ENCODE results near the gene MEDAG. TPM values are rescaled to one million over a fixed set of nuclear protein-coding genes. Genes with fewer than 3 reads are reported as not detected.

Gene MEDAG
- total RNA-seq, 6 experiments from 2014 or later, result 0.24 to 0.44 (median 0.30) TPM; not detected in 3

DNA sequence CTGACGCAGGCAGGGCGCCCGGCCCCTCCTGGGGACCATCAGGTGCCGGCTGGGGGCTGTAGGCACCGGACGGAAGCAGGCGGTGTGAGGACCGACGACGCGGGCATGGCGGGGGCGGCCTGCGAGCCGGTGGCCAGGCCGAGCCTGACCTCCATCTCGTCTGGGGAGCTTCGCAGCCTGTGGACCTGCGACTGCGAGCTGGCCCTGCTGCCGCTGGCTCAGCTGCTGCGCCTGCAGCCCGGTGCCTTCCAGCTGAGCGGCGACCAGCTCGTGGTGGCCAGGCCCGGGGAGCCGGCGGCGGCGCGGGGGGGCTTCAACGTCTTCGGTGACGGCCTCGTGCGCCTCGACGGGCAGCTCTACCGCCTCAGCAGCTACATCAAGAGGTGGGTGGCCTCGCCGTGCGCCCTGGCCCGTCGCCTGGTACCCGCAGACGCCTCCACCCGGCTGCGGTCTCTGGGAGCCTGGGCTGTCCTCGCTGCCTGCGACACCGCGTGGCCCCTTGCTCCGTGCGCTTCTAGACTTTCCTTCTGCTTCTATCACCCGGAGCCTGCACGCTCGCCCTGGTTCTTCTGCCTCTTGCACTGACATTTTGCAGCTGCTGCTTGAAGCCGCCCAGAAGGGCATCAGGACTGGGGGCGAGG, 460 bp downstream of the MEDAG start:
- WGBS (ENCODE audit: insufficient coverage, low coverage, low lambda C conversion rate, missing lambda C conversion rate), result 0% methylated on average over 9 of the region's 60 CpGs
- H3K27ac ChIP-seq, result no peak overlapping the region
- no peaks in the 10 kb centered on the region for H3K36me3 ChIP-seq
- intact Hi-C loops (cut with DNase I), result no loop called here
- H3K9me3 ChIP-seq, result no peaks in the 10 kb centered on the region
- ATAC-seq (peak in 3 of 4 donors; percentile 17 to 43 (median 29)), DNase-seq (no peak)
- no peaks in the 10 kb centered on the region for H3K4me1 ChIP-seq
- TF ChIP-seq POLR2A (IDR thresholded peaks at IDR 0.05), result no peak
- TF ChIP-seq, protein P1, sequence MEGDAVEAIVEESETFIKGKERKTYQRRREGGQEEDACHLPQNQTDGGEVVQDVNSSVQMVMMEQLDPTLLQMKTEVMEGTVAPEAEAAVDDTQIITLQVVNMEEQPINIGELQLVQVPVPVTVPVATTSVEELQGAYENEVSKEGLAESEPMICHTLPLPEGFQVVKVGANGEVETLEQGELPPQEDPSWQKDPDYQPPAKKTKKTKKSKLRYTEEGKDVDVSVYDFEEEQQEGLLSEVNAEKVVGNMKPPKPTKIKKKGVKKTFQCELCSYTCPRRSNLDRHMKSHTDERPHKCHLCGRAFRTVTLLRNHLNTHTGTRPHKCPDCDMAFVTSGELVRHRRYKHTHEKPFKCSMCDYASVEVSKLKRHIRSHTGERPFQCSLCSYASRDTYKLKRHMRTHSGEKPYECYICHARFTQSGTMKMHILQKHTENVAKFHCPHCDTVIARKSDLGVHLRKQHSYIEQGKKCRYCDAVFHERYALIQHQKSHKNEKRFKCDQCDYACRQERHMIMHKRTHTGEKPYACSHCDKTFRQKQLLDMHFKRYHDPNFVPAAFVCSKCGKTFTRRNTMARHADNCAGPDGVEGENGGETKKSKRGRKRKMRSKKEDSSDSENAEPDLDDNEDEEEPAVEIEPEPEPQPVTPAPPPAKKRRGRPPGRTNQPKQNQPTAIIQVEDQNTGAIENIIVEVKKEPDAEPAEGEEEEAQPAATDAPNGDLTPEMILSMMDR (IDR thresholded peaks at IDR 0.05), result no peak
- peak overlapping the region in 1 of 3 donors; percentile 3 for H3K4me3 ChIP-seq
- H3K27me3 ChIP-seq, result peaks cover 0 to 12% of the 10 kb centered on the region in 2 donors

DNA sequence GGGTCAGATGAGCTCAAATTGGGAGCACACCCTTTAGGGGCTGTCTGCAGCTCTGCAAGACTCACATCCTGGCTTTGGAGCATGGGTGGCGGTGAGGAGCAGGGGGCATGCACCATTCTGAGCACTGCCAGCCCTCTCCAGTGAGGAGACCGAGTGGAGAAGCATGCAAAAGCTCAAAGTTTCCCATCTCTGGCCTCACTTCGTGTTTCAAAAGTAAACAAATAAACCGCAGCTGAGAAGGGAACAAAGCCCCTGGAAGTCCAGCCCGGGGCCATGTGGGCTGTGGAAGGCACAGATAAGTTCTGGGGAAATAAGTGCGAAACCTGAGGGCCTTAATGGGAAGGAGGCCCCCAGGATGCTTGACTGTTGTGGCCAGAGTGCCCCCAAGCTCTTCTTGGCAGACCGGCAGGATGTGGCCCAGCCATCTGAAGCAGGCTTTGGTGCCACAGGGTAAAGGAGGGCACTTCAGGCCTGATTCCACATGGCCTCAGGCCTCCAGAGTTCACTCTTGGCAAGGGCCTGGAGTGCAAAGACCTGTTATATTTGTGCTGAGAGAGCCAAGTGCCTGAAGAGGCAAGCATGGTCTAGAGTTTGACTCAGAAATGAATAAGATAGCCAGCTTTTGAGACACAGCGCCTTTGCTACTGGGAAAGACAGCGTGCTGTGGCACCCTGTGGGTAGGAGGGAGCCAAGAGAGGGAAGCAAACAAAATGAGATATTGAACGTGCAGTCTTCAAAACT, 1.2 kb downstream of the MEDAG start:
- H3K4me1 ChIP-seq, result no peaks in the 10 kb centered on the region
- intact Hi-C loops (cut with DNase I), result no loop called here
- DNase-seq (no peak), ATAC-seq (peak in 1 of 4 donors; percentile 16)
- H3K36me3 ChIP-seq, result no peaks in the 10 kb centered on the region
- no peak overlapping the region for H3K4me3 ChIP-seq
- no peaks in the 10 kb centered on the region for H3K9me3 ChIP-seq
- 35% methylated on average over 7 of the region's 10 CpGs for WGBS (ENCODE audit: insufficient coverage, low coverage, low lambda C conversion rate, missing lambda C conversion rate)
- no peak overlapping the region for H3K27ac ChIP-seq
- peaks cover 0 to 12% of the 10 kb centered on the region in 2 donors for H3K27me3 ChIP-seq
- TF ChIP-seq POLR2A (IDR thresholded peaks at IDR 0.05), result no peak
- TF ChIP-seq, protein P1 (IDR thresholded peaks at IDR 0.05), result no peak

DNA sequence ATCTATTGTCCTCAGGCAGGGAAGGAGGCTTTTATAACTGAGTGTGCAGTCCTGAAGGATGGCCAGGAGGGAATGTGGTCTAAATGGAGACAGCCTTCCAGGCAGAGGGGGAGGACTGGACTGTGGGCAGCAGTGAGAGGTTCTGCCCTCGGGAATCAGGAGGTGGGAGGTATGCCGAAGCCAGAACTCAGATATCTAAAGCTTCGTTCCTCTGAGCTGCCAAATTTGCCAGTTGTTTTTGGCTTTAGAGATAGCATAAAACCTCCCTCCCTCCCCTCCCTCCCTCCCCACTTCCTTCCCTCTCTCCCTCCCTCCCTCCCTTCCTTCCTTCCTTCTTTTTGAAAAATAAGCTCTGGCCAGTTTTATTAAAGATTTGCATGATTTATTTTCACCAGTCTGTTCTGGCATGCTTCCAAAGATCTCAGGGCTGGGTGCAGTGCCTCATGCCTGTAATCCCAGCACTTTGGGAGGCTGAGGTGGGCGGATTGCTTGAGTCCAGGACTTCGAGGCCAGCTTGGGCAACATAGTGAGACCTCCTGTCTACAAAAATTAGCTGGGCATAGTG, 2.4 kb downstream of the MEDAG start:
- intact Hi-C loops (cut with DNase I), result no loop called here
- 13% methylated on average over 4 of the region's 5 CpGs for WGBS (ENCODE audit: insufficient coverage, low coverage, low lambda C conversion rate, missing lambda C conversion rate)

DNA sequence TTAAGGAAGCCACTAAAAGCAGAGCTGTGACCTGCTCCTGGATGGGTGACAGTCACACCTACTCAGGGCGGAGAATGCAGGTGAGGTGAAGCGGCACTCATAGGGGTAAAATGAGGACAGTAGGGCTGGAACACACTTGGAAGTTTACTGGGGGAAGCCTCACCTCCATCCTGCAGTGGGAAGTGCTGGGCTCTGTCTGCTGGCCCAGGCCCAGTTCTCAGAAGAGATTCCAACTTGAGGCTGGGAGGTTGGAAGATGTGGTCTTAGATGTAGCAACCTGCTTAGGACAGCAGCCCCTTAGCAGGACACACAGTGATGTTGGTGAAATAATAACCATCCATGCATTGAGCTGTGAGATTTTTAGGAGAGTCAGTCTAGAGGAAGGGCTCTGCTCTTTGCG, 4.6 kb downstream of the MEDAG start:
- intact Hi-C loops (cut with DNase I), result no loop called here
- TF ChIP-seq POLR2A (IDR thresholded peaks at IDR 0.05), result no peak
- TF ChIP-seq, protein P1 (IDR thresholded peaks at IDR 0.05), result no peak
- no peaks in the 10 kb centered on the region for H3K9me3 ChIP-seq

More for the DNA sequence above, 2.4 kb downstream of the MEDAG start:
- H3K4me3 ChIP-seq, result no peak overlapping the region
- H3K27me3 ChIP-seq, result peaks cover 0 to 12% of the 10 kb centered on the region in 2 donors
- H3K4me1 ChIP-seq, result no peaks in the 10 kb centered on the region
- peak; percentile 28 to 59 (median 43) for ATAC-seq
- no peak overlapping the region for H3K27ac ChIP-seq
- no peaks in the 10 kb centered on the region for H3K36me3 ChIP-seq
- no peak for DNase-seq
- no peaks in the 10 kb centered on the region for H3K9me3 ChIP-seq
- no peak for TF ChIP-seq POLR2A (IDR thresholded peaks at IDR 0.05)
- TF ChIP-seq, protein P1 (IDR thresholded peaks at IDR 0.05), result no peak

More for the DNA sequence above, 4.6 kb downstream of the MEDAG start:
- 74% methylated on average over 3 of the region's 3 CpGs for whole genome bisulfite sequencing (ENCODE audit: insufficient coverage, low coverage, low lambda C conversion rate, missing lambda C conversion rate)
- Histone ChIP-seq H3K36me3 (no peaks in the 10 kb centered on the region), H3K4me3 (no peak overlapping the region), H3K27ac (no peak overlapping the region), H3K4me1 (no peaks in the 10 kb centered on the region), H3K27me3 (peaks cover 0 to 6% of the 10 kb centered on the region in 2 donors)
- no peak for ATAC-seq
- DNase-seq, result no peak

All from right lobe of liver (tissue), 6 donors.